Tibial artery (tissue), 4 donors: ENCODE measurements around the gene RAB11B.
"Not testable (repeated sequence)": the region's sequence is repeated elsewhere in the genome, so short reads cannot be mapped to it uniquely, and the experiment has no call there.

Source experiments
- DNase-seq, 2 donors: peaks; one replicate each; pipeline ENCODE4 v3.0.0-alpha.2; 2019
- H3K27ac ChIP-seq, 2 donors: fragments of 200-600 bp; sonication (generic) in 1 of 2; 1 replicate in 1 of 2; 2 replicates in 1 of 2; pipeline ENCODE4 v1.5.1; 2018 to 2019; ENCODE audit warnings: mild to moderate bottlenecking in 1 of 2
- H3K27me3 ChIP-seq, 2 donors: fragments of 200-600 bp; sonication (generic) in 1 of 2; one replicate each; pipeline versions ENCODE4 v1.5.1 to v1.6.0; 2016 to 2019
- H3K36me3 ChIP-seq, 3 donors: fragments of 200-600 bp; sonication (generic) in 2 of 3; one replicate each; pipeline ENCODE4 v1.5.1; 2016 to 2019; ENCODE audit warnings: mild to moderate bottlenecking in 2 of 3
- H3K4me1 ChIP-seq, 4 donors: fragments of 200-600 bp; sonication (generic) in 2 of 4; 1 replicate in 3 of 4; 2 replicates in 1 of 4; pipeline ENCODE4 v1.5.1; 2016 to 2019
- H3K4me3 ChIP-seq, 2 donors: fragments of 200-600 bp; sonication (generic) in 1 of 2; 1 replicate in 1 of 2; 2 replicates in 1 of 2; pipeline ENCODE4 v1.5.1; 2018 to 2019; ENCODE audit warnings: mild to moderate bottlenecking in 2 of 2
- H3K9me3 ChIP-seq, 3 donors: fragments of 200-600 bp; sonication (generic) in 1 of 3; one replicate each; pipeline ENCODE4 v1.5.1; 2016 to 2019
- intact Hi-C: fragments of 100-400 bp; cut with DNase I; formaldehyde crosslinking; loops from one replicate; pipeline ENCODE4 v1.15.0; 2023; ENCODE audit warnings: low total_unique reads
- TF ChIP-seq, protein P1 (sequence below), 2 experiments: fragments of 200-600 bp in 1 of 2; fragments of 450-650 bp in 1 of 2; IDR thresholded peaks; one replicate each; pipeline ENCODE4 v1.5.1; 2017 to 2019; ENCODE audit warnings: antibody characterized with exemption in 2 of 2, mild to moderate bottlenecking in 1 of 2, moderate library complexity in 1 of 2

The RAB11B gene

DNA sequence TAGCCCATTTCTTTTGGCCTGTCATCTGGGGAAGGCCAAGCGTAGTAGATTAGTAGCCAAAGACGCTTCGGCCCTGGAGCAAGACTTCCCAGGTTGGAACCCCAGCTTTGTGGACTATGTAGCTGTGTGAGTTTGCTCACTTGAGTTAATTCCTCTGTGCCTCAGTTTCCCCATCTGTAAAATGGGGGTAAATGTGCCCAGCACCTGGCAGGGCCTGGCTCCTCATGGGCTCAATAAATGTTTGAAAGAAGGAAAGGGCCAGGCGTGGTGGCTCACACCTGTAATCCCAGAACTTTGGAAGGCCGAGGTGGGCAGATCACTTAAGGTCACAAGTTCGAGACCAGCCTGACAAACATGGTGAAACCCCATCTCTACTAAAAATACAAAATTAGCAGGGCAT, 39.7 kb downstream of the RAB11B start:
- no peak overlapping the region for H3K4me3 ChIP-seq
- H3K27me3 ChIP-seq, result no peaks in the 10 kb centered on the region
- H3K36me3 ChIP-seq, result peaks cover 7 to 45% (median 20%) of the 10 kb centered on the region in 3 donors
- TF ChIP-seq, protein P1, sequence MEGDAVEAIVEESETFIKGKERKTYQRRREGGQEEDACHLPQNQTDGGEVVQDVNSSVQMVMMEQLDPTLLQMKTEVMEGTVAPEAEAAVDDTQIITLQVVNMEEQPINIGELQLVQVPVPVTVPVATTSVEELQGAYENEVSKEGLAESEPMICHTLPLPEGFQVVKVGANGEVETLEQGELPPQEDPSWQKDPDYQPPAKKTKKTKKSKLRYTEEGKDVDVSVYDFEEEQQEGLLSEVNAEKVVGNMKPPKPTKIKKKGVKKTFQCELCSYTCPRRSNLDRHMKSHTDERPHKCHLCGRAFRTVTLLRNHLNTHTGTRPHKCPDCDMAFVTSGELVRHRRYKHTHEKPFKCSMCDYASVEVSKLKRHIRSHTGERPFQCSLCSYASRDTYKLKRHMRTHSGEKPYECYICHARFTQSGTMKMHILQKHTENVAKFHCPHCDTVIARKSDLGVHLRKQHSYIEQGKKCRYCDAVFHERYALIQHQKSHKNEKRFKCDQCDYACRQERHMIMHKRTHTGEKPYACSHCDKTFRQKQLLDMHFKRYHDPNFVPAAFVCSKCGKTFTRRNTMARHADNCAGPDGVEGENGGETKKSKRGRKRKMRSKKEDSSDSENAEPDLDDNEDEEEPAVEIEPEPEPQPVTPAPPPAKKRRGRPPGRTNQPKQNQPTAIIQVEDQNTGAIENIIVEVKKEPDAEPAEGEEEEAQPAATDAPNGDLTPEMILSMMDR (IDR thresholded peaks at IDR 0.05), result no peak
- no peak overlapping the region for H3K27ac ChIP-seq
- no peak for DNase-seq
- intact Hi-C loops, result no loop called here
- H3K9me3 ChIP-seq, result no peaks in the 10 kb centered on the region
- peaks cover 0 to 17% (median 9%) of the 10 kb centered on the region in 4 donors for H3K4me1 ChIP-seq

DNA sequence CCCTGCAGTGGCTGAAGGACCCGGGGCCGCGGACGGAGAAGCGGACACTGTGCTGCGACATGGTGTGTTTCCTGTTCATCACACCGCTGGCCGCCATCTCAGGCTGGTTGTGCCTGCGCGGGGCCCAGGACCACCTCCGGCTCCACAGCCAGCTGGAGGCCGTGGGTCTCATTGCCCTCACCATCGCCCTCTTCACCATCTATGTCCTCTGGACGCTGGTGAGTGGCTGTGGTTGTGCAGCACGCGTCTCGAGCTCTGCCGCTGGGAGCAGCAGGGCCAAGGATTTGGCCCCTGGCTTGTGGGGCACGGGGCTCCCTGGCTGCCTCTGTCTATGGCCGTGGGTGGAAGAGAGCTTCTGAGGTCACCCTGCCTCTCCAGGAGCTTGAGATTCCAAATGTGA, 40.5 kb downstream of the RAB11B start:
- Histone ChIP-seq H3K9me3 (no peaks in the 10 kb centered on the region), H3K27ac (no peak overlapping the region), H3K27me3 (no peaks in the 10 kb centered on the region), H3K36me3 (peaks cover 7 to 45% (median 20%) of the 10 kb centered on the region in 3 donors), H3K4me3 (no peak overlapping the region), H3K4me1 (peaks cover 0 to 17% (median 9%) of the 10 kb centered on the region in 4 donors)
- intact Hi-C loops, result no loop called here
- DNase-seq, result no peak
- TF ChIP-seq, protein P1 (IDR thresholded peaks at IDR 0.05), result no peak

DNA sequence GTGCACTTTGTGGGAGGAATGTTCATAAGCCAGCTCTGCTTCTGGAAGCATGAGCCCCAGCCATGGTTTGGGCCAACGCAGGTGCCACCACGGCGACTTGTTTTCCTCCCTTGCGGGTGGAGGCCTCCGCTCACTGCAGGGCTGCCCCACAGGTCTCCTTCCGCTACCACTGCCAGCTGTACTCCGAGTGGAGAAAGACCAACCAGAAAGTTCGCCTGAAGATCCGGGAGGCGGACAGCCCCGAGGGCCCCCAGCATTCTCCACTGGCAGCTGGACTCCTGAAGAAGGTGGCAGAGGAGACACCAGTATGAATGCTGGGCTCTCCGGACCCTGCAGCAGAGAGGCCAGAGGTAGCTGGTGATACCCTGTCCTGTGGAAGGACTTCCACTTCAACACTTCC, 48.1 kb downstream of the RAB11B start:
- peak; percentile 2 to 37 for DNase-seq
- Histone ChIP-seq H3K4me3 (no peak overlapping the region), H3K9me3 (no peaks in the 10 kb centered on the region), H3K36me3 (peaks cover 9 to 22% (median 10%) of the 10 kb centered on the region in 3 donors), H3K27ac (no peak overlapping the region), H3K4me1 (peaks cover 0 to 16% (median 9%) of the 10 kb centered on the region in 4 donors), H3K27me3 (no peaks in the 10 kb centered on the region)
- TF ChIP-seq, protein P1 (IDR thresholded peaks at IDR 0.05), result no peak
- intact Hi-C loops, result no loop called here

DNA sequence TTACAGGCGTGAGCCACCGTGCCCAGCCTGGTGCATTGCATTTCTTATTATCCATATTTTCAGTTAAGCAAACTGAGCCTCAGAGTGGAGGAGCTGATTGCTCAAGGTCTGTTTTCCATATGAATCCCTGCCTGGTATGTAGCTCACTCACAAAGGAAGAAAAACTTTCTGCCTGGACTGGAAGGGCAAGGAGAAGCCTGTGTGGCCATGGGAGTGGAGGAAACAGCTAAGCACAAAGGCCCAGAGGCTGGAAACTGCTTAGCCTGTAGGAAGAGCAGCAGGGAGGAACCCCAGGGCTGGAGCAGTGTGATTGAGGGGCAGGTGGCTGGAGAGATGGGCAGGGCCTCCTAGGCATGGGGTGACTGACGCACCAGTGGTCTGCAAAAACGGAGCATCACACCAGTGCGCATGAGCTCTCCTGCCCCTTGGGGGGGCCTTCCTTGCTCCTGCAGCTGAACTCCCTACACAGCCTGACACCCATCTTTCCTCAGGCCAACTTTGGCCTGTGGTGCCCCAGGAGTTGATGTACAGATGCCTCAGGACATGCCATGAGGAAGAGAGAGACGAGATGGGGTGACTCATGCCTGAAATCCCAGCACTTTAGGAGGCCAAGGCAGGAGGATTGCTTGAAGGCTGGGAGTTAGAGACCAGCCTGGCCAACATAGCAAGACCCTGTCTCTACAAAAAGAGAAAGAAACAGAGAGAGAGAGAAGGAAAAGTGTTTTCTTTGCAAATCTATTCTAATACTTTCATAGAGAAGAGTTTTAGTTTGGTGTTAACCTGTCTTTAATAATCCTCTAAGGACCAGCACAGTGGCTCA, 51.8 kb downstream of the RAB11B start:
- no peak overlapping the region for H3K4me3 ChIP-seq
- no peak overlapping the region for H3K27ac ChIP-seq
- peaks cover 9 to 19% (median 10%) of the 10 kb centered on the region in 3 donors for H3K36me3 ChIP-seq
- H3K4me1 ChIP-seq, result peaks cover 0 to 17% (median 13%) of the 10 kb centered on the region in 4 donors
- intact Hi-C loops, result no loop called here
- peak in 1 of 2 donors; percentile 51 for DNase-seq
- TF ChIP-seq, protein P1 (IDR thresholded peaks at IDR 0.05), result no peak
- H3K27me3 ChIP-seq, result no peaks in the 10 kb centered on the region
- no peaks in the 10 kb centered on the region for H3K9me3 ChIP-seq

DNA sequence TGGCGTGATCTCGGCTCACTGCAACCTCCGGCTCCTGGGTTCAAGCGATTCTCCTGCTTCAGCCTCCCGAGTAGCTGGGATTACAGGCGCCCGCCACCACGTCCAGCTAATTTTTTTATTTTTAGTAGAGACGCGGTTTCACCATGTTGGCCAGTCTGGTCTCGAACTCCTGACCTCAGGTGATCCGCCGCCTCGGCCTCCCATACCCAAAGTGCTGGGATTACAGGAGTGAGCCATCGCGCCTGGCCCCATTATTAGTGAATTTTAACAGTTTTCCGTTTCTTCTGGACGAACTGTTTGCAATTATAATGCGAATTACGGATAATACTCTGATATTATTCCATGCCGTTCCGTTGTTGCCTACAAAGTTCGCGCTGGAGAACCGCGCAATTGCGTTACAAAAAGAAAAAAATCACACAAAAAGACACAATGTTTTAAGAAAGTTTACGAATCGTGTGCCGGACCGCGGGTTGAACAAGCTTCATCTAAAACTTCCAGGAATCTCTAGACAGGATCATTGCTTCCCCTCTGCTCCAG, 54.0 kb downstream of the RAB11B start:
- H3K27ac ChIP-seq, result peak overlapping the region; percentile 96 to 99
- peaks cover 0 to 10% (median under 1%) of the 10 kb centered on the region in 3 donors for H3K36me3 ChIP-seq
- DNase-seq, H3K9me3 ChIP-seq, intact Hi-C loops, H3K27me3 ChIP-seq: not testable (repeated sequence)
- peaks cover 0 to 39% (median 32%) of the 10 kb centered on the region in 4 donors for H3K4me1 ChIP-seq
- peak overlapping the region; percentile 74 to 99 for H3K4me3 ChIP-seq
